CD4-positive, alpha-beta T cell (primary cell): ENCODE measurements around the gene CUTC. TPM values are rescaled to one million over a fixed set of nuclear protein-coding genes. Genes with fewer than 3 reads are reported as not detected.

Experiments used
- ATAC-seq: fragments of 200-7000 bp; cut with Tn5 transposase; one replicate; pipeline ENCODE4 v1.10.0; 2022; ENCODE audit warnings: mild to moderate bottlenecking; ENCODE audit not compliant: poor library complexity
- CTCF ChIA-PET: fragments of 350-600 bp; sonication (Branson Sonifier 250); formaldehyde crosslinking; loops from one replicate; lab custom pipeline; 2021; ENCODE audit warnings: antibody characterized with exemption, inconsistent platforms; lab: Charles Lee
- POLR2A ChIA-PET: fragments of 350-600 bp; sonication (Branson Sonifier 250); formaldehyde crosslinking; loops from one replicate; lab custom pipeline; 2021; ENCODE audit warnings: antibody characterized with exemption, inconsistent platforms; lab: Charles Lee
- DNase-seq, 14 experiments: peaks; one replicate each; pipeline ENCODE4 v3.0.0-alpha.2; 2013 to 2020; ENCODE audit warnings: mixed read lengths in 2 of 14
- H3K27ac ChIP-seq, 2 donors: one replicate each; pipeline versions ENCODE4 v1.5.1 to v1.7.0; 2013; ENCODE audit warnings: low read length in 2 of 2, low read depth in 1 of 2, mild to moderate bottlenecking in 1 of 2
- H3K27me3 ChIP-seq, 2 experiments: 1 replicate in 1 of 2; 2 replicates in 1 of 2; pipeline versions ENCODE4 v1.6.1 to v1.7.0; 2013; ENCODE audit warnings: low read length in 2 of 2, control low read depth in 1 of 2, mild to moderate bottlenecking in 1 of 2, moderate library complexity in 1 of 2; ENCODE audit not compliant: insufficient read depth in 2 of 2, control insufficient read depth in 1 of 2
- H3K36me3 ChIP-seq: one replicate; pipeline ENCODE4 v1.6.1; 2013; ENCODE audit warnings: low read length, control low read depth; ENCODE audit not compliant: insufficient read depth
- H3K4me1 ChIP-seq: one replicate; pipeline ENCODE4 v1.6.1; 2013; ENCODE audit warnings: low read length, control low read depth; ENCODE audit not compliant: insufficient read depth
- H3K4me3 ChIP-seq: one replicate; pipeline ENCODE4 v1.5.1; 2013; ENCODE audit warnings: mild to moderate bottlenecking, low read length, moderate library complexity
- H3K9me3 ChIP-seq, 2 experiments: 1 replicate in 1 of 2; 2 replicates in 1 of 2; pipeline versions ENCODE4 v1.6.1 to v1.7.0; 2013; ENCODE audit warnings: low read length in 2 of 2, mild to moderate bottlenecking in 2 of 2, control low read depth in 1 of 2, moderate library complexity in 1 of 2; ENCODE audit not compliant: control insufficient read depth in 1 of 2, insufficient read depth in 1 of 2
- H3K27ac Mint-ChIP-seq: one replicate; pipeline ENCODE4 v1.8.0; 2020; ENCODE audit warnings: mixed read lengths
- H3K27me3 Mint-ChIP-seq: one replicate; pipeline ENCODE4 v1.8.0; 2021; ENCODE audit warnings: mixed read lengths
- H3K36me3 Mint-ChIP-seq: one replicate; pipeline ENCODE4 v1.8.0; 2021; ENCODE audit warnings: low read depth, mixed read lengths
- H3K4me1 Mint-ChIP-seq: one replicate; pipeline ENCODE4 v1.8.0; 2021; ENCODE audit warnings: low read depth, mixed read lengths
- H3K4me3 Mint-ChIP-seq: one replicate; pipeline ENCODE4 v1.8.0; 2020; ENCODE audit warnings: mild to moderate bottlenecking, mixed read lengths
- H3K9me3 Mint-ChIP-seq: one replicate; pipeline ENCODE4 v1.8.0; 2020; ENCODE audit warnings: mixed read lengths
- CTCF ChIP-seq: fragments of 200-600 bp; IDR thresholded peaks from one replicate; pipeline ENCODE4 v1.8.0; 2022; ENCODE audit warnings: antibody characterized with exemption, mild to moderate bottlenecking
- intact Hi-C, 2 experiments: fragments of 100-400 bp; cut with DNase I in 1 of 2; cut with micrococcal nuclease in 1 of 2; formaldehyde crosslinking; loops; one replicate each; pipeline versions ENCODE4 v1.15.1 to v1.9.0; 2023 to 2025; cut with DNase I, micrococcal nuclease
- total RNA-seq, 174 experiments: library from RNA in 2 of 174; stranded (reverse) in 2 of 174; gene quantifications; one replicate each; pipeline ENCODE4 v1.2.3 and lab custom pipeline; 2021 to 2026

Gene CUTC
- total RNA-seq, 2 experiments from 2014 or later = 14.1 to 16.0 TPM

- no peak for ATAC-seq
- no peak overlapping the region for H3K27ac ChIP-seq
- H3K4me3 Mint-ChIP-seq = no peak overlapping the region
- no peaks in the 10 kb centered on the region for H3K27me3 Mint-ChIP-seq
- no peak for TF ChIP-seq CTCF
- H3K27me3 ChIP-seq = no peaks in the 10 kb centered on the region
- no peak for DNase-seq
- POLR2A ChIA-PET = no interaction called here
- no peaks in the 10 kb centered on the region for H3K36me3 Mint-ChIP-seq
- no peaks in the 10 kb centered on the region for H3K9me3 ChIP-seq
- CTCF ChIA-PET = interaction anchor here (0.6 kb wide), 1 partner anchor 54 kb away, joined by 3 read pairs; no protein-coding TSS in a partner anchor
- no peaks in the 10 kb centered on the region for H3K4me1 Mint-ChIP-seq
- no peak overlapping the region for H3K27ac Mint-ChIP-seq
- no peaks in the 10 kb centered on the region for H3K36me3 ChIP-seq
- H3K4me3 ChIP-seq = no peak overlapping the region
- intact Hi-C loops = no loop called here
- no peaks in the 10 kb centered on the region for H3K9me3 Mint-ChIP-seq
- H3K4me1 ChIP-seq = no peaks in the 10 kb centered on the region
Observed at GRCh38 chr10:99805190-99805589, 73.2 kb downstream of the CUTC start.

Other genes with a start within 250 kb of the CUTC start
- not detected for gene NKX2-3, start 199.3 kb upstream of the CUTC start, total RNA-seq
- 100 to 1,000 TPM; 112 to 113 TPM for gene SLC25A28, start 111.8 kb upstream of the CUTC start, total RNA-seq
- 1 to 10 TPM; 1.1 to 1.4 TPM for gene ENTPD7, start 72.7 kb upstream of the CUTC start, total RNA-seq
- 1 to 10 TPM; 7.7 to 7.9 TPM for gene COX15, start 107 bp upstream of the CUTC start, total RNA-seq
- 1 to 10 TPM; 3.0 to 3.4 TPM for gene ABCC2, start 50.4 kb downstream of the CUTC start, total RNA-seq